Measurements from ENCODE around the gene ARL5B.

The ARL5B gene

GRCh38 chr10:18659819-18660535 is 746 bp downstream of the ARL5B start:
- DNase-seq: no peak

DNA sequence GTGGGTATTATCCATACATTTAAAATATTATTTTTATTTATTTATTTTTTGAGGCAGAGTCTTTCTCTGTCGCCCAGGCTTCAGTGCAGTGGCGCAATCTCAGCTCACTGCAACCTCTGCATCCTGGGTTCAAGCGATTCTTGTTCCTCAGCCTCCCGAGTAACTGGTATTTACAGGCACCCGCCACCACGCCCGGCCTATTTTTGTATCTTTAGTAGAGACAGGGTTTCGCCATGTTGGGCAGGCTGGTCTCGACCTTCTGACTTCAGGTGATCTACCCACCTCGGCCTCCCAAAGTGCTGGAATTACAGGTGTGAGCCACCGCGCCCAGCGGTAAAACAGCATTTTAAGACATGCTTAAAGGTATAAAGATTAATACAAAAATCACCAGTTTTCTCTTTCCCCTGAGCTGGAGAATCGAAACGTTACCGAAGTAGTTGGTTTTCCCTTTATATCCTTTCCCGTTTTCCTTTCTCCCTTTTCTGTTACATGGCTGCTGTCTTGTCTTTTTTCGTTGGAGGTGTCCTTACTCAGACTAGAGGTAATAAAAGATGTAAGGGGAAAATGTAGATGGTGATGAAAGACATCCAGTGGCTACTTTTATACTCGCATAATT is 1.7 kb downstream of the ARL5B start:
- DNase-seq: no peak

- DNase-seq: no peak
Measured at GRCh38 chr10:18664841-18665478, 5.7 kb downstream of the ARL5B start.

DNA sequence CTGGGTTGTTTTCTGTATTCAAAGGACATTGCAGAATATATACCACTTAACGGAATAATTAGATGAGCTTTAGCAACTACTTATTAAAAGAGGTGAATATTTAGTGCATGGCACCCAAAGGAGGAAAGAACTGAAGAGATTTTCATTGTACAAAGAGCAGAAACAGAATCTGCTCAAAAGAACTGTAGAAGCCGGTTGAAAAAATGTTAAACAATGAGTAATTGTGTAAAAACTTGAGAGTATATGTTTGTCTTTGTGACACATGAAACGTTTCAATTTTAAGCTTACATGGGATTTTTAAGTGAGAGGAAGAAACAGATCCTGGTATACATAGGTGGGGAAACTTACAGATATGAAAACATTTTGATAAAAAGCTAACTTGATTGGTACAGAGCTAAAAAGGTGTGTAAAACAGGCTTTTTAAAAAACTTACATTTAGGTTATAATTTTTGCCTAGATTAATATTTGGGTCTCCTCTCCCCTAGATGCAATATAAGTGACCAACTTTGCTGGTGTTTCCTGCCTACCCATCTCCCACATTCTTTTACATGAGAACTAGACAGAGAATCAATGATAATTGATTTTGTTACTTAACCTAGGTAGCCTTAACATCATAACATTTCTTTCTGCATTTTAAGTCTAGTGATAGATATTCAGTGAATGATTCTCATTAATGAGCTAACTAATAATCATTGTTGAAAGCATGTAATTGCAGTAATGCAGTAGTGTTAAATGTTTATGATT is 6.8 kb downstream of the ARL5B start:
- no peak for DNase-seq

DNA sequence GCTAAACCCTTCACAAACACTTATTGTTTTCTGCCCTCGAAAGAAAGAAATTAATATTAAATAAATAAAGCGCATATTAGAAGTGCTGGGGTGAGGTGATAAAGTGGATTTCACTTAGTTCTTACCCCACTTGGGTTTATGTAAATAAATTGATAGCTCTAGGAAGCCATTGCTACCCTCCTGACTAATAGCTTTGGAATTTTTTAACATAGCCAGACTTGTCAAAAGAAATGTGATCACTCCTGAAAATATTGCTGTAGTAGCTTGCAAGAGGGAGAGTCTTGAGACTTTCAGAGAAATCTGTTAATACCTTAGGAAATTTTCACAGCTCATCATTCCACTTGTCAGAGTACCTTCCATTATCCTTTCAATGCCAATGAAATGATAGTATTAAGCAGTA is 7.6 kb downstream of the ARL5B start:
- no peak for DNase-seq

- no peak for DNase-seq
Measured at GRCh38 chr10:18668026-18668425, 8.8 kb downstream of the ARL5B start.

DNA sequence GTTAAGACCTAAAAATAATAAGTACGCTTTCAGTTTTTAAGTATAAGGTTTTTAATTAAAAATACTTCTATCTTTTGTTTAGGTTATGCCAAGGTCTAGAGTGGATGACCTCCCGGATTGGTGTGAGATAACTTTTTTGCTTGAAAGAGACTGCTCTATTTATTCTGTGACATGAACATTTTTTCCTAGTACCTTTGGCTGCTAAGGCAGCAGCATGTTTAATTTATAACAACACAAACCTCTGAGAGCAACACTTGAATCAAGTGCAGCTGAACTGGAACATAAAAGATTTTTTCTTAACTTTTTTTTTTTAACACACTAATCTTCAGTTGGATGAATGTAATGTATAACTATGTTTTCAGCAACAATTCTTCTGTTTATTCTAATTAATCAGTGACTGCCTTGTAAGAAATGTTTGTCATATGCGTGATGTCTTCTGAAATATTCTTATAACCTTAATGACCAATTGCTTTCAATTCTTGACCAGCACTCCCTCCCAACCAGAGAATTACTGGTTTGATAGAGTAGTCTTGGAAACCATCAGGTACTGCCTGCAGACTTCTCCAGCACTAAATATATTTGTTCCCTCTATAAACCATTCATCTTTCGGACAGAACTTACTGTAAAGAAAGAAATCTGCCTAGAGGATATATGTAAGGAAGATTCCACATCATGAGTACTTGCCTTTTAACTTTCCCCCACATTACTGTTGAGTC is 16.0 kb downstream of the ARL5B start:
- DNase-seq: no peak

DNA sequence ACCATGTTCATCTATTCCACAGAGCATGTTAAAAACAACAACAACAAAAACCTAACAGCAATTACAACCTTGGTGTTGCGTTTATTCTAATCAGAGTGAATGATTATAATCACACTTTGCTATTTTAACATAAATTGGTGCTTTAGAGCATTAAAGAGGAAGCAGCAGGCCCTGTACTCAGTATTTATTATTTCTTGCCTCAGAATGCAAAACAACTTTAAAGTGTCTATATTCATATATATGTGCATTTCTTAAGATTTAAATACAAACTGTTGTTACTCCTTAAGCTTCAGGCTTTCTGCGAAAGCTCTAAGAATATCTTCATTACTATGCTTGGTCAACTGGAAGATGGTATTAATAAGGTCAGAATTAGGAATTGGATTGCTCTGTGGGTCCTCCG is 21.5 kb downstream of the ARL5B start:
- no peak for DNase-seq

DNA sequence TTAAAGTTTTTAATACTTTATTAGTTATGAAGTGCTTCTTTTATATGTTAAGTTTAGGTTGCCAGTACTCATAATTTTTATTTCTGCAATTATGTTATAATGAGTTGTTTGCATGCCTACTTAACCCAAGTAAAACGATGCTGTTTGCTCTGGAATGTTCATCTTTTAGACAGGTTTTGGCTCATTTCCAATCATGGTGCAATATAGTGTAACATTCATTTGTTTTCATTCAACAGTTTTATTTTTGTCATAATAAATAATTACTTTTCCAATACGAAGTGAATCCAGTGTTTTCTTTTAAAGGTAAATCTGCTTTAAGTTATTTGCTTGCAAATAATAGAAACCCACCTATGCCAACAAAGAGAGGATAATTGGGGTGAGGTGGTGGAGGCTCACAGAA is 22.1 kb downstream of the ARL5B start:
- DNase-seq: no peak

DNA sequence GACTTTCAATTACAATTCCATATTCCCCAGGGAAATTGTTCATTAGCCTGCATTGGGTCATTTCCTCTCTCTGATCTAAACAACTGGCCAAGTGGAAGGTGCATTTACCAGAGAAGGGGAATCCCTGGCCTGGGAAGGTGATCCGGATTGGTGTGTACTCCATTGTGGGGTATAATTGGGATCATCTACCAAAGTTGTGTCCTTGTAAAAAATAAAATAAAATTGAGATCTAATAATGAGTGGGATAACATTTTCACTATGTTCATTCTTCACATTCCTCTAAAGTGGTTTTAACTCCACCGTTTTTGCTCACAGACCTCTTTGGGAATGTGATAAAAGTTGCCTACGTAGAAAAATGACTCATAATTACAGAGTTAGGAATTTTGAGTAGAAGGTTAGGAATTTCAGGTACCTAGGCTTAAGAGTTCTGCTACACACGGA is 22.8 kb downstream of the ARL5B start:
- no peak for DNase-seq

DNA sequence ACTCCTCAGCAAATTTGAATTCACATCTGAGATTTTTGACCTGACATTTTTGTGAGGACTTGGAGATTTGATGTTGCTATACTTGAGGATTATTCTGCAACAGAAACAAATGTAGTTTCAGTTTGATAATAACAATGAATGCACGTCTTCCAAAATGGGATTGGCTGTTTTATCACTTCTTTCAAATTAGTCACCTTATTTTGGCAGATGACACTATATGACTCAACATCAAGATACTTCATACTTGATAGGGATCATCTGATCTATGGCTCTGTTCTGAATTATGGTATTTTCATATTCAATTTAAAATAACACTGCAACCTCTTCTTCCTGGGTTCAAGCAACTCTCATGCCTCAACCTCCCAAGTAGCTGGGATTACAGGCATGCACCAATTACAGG is 24.2 kb downstream of the ARL5B start:
- DNase-seq: no peak

- DNase-seq: no peak
Measured at GRCh38 chr10:18684416-18684815, 25.2 kb downstream of the ARL5B start.

DNA sequence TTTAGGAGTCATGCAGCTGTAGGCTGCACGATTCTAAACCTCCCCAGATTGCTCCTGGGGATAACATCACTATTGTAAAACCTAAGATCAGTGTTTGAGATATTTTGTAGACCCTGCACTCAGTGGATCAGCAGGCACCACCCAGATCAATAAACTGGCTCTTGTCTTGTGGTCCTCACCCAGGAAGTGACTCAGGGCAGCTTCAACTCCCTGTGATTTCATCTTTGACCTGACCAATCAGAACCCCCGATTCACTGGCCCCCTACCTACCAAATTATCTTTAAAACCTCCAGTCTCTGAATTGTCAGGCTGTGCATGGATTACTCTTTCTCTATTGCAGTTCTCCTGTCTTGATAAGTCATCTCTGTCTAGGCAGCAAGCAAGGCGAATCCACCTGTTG is 25.7 kb downstream of the ARL5B start:
- no peak for DNase-seq

GRCh38 chr10:18685555-18685954 is 26.3 kb downstream of the ARL5B start:
- no peak for DNase-seq

DNA sequence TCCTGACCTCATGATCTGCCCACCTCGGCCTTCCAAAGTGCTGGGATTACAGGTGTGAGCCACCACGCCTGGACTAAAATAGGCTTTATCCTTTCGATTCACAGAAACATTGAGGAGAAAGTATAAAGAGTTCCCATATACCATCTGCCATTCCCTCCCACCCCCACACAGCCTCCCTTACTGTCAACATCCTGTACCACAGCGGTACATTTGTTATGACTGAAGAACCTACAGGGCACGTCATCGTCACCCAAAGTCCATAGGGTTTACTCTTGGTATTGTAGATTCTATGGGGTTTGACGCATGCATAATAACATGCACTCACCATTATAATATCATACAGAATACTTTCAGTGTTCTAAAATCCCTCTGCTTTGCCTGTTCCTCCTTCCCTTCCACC is 28.0 kb downstream of the ARL5B start:
- no peak for DNase-seq

GRCh38 chr10:18687706-18688105 is 28.5 kb downstream of the ARL5B start:
- no peak for DNase-seq

DNA sequence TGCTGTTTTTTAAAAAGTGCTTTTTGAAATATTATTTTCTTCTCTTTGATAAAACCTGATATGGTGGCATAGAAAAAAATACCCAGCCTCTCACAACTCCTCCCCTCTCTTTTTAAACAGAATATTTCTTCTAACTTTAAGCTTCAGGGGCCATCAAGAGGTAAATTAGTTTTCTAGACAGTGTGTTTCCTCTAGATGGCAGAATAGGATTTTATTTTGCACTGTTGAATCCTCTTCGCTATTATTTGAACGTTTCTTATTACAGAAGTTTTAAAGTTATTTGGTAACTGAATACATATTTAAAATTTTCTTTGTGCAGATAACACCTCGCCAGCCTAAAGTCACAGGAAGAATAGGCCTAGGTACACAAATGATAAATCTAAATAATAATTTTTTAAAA is 30.3 kb downstream of the ARL5B start:
- no peak for DNase-seq

- no peak for DNase-seq
Measured at GRCh38 chr10:18690541-18690940, 31.3 kb downstream of the ARL5B start.

DNA sequence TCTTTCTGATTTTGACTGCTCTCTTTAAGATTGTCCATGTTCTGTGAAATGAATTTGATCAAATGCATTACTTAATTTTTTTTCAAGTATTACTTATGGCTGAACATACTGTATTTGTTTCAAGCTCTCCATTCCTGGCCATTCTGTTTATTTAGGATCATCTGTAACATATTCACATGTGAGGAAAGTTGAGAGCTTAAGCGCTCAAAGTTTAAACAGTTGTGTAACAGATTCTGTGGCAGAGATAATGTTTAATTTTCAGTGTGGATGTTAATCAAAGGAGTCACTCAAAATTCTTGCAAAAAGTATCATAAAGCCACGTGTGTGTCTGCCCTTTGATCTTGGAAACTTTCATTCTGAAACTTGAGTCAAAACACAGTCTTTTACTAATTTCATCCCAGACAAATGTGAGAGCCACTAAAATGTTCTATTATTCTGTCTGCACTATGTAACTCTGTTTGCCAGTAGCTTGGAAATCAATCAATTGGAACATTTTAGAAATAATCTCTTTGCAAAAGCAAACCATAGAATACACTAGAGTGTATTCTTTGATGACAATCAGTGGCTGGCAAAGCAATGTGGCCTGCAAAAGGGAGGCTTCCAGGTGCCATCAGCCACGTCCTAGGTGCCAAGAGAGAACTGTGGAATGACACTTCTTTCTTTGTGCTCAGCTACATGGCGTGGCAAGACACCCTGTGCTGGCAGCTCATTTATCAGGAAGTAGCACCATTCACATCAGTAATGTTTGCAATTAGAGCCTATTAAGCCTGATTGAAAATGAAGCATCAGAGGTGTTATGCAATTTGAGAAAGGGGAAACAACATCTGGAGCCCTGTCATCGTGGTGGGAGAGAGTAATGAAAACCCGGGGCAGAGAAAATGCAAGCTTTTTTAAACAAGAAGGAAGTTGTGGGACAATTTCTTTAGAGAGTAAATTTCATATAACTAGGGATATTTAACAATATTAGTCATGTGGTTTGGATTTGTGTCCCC is 40.9 kb downstream of the ARL5B start:
- DNase-seq: no peak

GRCh38 chr10:18703521-18703920 is 44.3 kb downstream of the ARL5B start:
- no peak for DNase-seq

DNA sequence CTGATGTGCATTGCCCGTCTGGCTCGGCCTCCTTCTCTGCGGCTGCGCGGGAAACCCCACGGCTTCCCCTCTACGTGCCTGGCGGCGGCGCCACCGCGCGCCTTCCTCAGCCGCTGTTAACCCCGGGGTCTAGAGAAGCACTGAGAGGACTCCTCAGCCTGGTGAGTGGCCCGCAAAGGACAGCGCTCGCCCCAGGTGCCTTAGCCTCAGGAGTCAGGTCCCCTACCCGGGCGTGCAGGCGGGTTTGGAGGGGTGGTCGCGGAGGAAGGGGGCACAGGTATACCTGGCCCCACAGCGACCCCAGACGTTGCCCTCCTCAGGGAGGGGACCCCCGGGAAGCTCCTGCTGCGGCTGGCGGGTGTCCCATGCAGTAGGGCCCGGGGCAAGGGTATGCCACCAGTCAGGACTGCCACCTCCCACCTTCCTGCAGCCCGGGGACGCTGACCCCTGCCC is 51.0 kb downstream of the ARL5B start:
- no peak for DNase-seq

GRCh38 chr10:18713077-18713476 is 53.8 kb downstream of the ARL5B start:
- no peak for DNase-seq
